DND-41 (cell line): Measurements from ENCODE around the gene ANKLE2.

Experiments
- ATAC-seq: fragments of 200-7000 bp; cut with Tn5 transposase; 3 replicates; pipeline ENCODE4 v1.9.1; 2021; ENCODE audit warnings: low read depth; ENCODE audit not compliant: insufficient read depth
- DNase-seq: peaks from one replicate; pipeline ENCODE4 v3.0.0-alpha.2; 2020
- H2AFZ ChIP-seq: 2 replicates; pipeline ENCODE4 v1.6.0; 2012; ENCODE audit warnings: low read depth, low read length
- H3K27ac ChIP-seq: 2 replicates; pipeline ENCODE4 v1.5.1; 2012; ENCODE audit warnings: low read length, inconsistent platforms
- H3K27me3 ChIP-seq: fragments of 200-600 bp; sonication (generic); 2 replicates; pipeline ENCODE4 v1.6.0; 2012; ENCODE audit warnings: low read length, mild to moderate bottlenecking, inconsistent platforms; ENCODE audit not compliant: insufficient read depth, poor library complexity
- H3K36me3 ChIP-seq: 2 replicates; pipeline ENCODE4 v1.5.1; 2012; ENCODE audit warnings: low read length, inconsistent platforms; ENCODE audit not compliant: insufficient read depth
- H3K4me1 ChIP-seq: 2 replicates; pipeline ENCODE4 v1.5.1; 2012; ENCODE audit warnings: mild to moderate bottlenecking, low read length; ENCODE audit not compliant: insufficient read depth
- H3K4me2 ChIP-seq: 2 replicates; pipeline ENCODE4 v1.6.0; 2012; ENCODE audit warnings: mild to moderate bottlenecking, moderate library complexity, low read length, inconsistent platforms; ENCODE audit not compliant: insufficient read depth
- H3K4me3 ChIP-seq, 2 experiments: fragments of 200-600 bp in 1 of 2; shearing (Covaris generic) in 1 of 2; 2 replicates each; pipeline ENCODE4 v1.5.1; 2012 to 2016; ENCODE audit warnings: inconsistent platforms in 2 of 2, low read length in 2 of 2, mild to moderate bottlenecking in 2 of 2, low read depth in 1 of 2, moderate library complexity in 1 of 2
- H3K79me2 ChIP-seq: 2 replicates; pipeline ENCODE4 v1.6.0; 2012; ENCODE audit warnings: low read length, inconsistent platforms; ENCODE audit not compliant: insufficient read depth
- H3K9ac ChIP-seq: 2 replicates; pipeline ENCODE4 v1.6.0; 2012; ENCODE audit warnings: low read depth, mild to moderate bottlenecking, inconsistent platforms, low read length, moderate library complexity
- H3K9me3 ChIP-seq: 2 replicates; pipeline ENCODE4 v1.5.1; 2012; ENCODE audit warnings: low read length, moderate library complexity, mild to moderate bottlenecking, inconsistent platforms; ENCODE audit not compliant: insufficient read depth, severe bottlenecking
- H4K20me1 ChIP-seq: 2 replicates; pipeline ENCODE4 v1.6.0; 2012; ENCODE audit warnings: low read length; ENCODE audit not compliant: insufficient read depth
- EZH2 ChIP-seq: IDR thresholded peaks from 3 replicates; pipeline ENCODE4 v1.6.1; 2012; ENCODE audit warnings: borderline replicate concordance, low read depth, mild to moderate bottlenecking, moderate library complexity, low read length, inconsistent platforms; ENCODE audit not compliant: severe bottlenecking
- TF ChIP-seq, protein P1 (sequence below): IDR thresholded peaks from 2 replicates; pipeline ENCODE4 v1.5.1; 2012; ENCODE audit warnings: borderline replicate concordance, low read length, moderate library complexity, mild to moderate bottlenecking; ENCODE audit not compliant: poor library complexity, severe bottlenecking; ENCODE audit errors: extremely low read depth

The ANKLE2 gene

GRCh38 chr12:132711080-132711843 lies 50.4 kb downstream of the ANKLE2 start:
- peaks cover 28% of the 10 kb centered on the region; the same call in 1 of the 2 replicates for H4K20me1 ChIP-seq
- H2AFZ ChIP-seq: peak overlapping the region; percentile 76
- H3K4me1 ChIP-seq: peaks cover 32% of the 10 kb centered on the region
- TF ChIP-seq, protein P1, sequence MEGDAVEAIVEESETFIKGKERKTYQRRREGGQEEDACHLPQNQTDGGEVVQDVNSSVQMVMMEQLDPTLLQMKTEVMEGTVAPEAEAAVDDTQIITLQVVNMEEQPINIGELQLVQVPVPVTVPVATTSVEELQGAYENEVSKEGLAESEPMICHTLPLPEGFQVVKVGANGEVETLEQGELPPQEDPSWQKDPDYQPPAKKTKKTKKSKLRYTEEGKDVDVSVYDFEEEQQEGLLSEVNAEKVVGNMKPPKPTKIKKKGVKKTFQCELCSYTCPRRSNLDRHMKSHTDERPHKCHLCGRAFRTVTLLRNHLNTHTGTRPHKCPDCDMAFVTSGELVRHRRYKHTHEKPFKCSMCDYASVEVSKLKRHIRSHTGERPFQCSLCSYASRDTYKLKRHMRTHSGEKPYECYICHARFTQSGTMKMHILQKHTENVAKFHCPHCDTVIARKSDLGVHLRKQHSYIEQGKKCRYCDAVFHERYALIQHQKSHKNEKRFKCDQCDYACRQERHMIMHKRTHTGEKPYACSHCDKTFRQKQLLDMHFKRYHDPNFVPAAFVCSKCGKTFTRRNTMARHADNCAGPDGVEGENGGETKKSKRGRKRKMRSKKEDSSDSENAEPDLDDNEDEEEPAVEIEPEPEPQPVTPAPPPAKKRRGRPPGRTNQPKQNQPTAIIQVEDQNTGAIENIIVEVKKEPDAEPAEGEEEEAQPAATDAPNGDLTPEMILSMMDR: no peak
- no peak for TF ChIP-seq EZH2
- H3K9me3 ChIP-seq: no peaks in the 10 kb centered on the region
- peak overlapping the region; percentile 95 for H3K4me2 ChIP-seq
- peaks cover 54% of the 10 kb centered on the region for H3K79me2 ChIP-seq
- peak overlapping the region; percentile 85 to 94; a peak in 3 of 4 replicates for H3K4me3 ChIP-seq
- no peaks in the 10 kb centered on the region for H3K27me3 ChIP-seq
- ATAC-seq (peak; percentile 29; the same call in 2 of the 3 replicates), DNase-seq (peak; percentile 39)
- H3K9ac ChIP-seq: peak overlapping the region; percentile 79
- peaks cover 28% of the 10 kb centered on the region for H3K36me3 ChIP-seq
- H3K27ac ChIP-seq: peak overlapping the region; percentile 46

- Histone ChIP-seq H3K27ac (peak within 1 kb of the TSS; percentile 80), H3K27me3 (no peaks in the 10 kb centered on the region), H3K4me1 (peaks cover 32% of the 10 kb centered on the region), H3K9ac (peak within 1 kb of the TSS; percentile 79), H4K20me1 (peaks cover 27% of the 10 kb centered on the region; the same call in 1 of the 2 replicates), H3K4me2 (peak within 1 kb of the TSS; percentile 95), H3K36me3 (peaks cover 24% of the 10 kb centered on the region), H3K4me3 (peak within 1 kb of the TSS; percentile 85 to 94; a peak in 3 of 4 replicates), H3K9me3 (no peaks in the 10 kb centered on the region), H3K79me2 (peaks cover 54% of the 10 kb centered on the region), H2AFZ (peak within 1 kb of the TSS; percentile 76)
- peak; percentile 90 for ATAC-seq
- no peak for TF ChIP-seq EZH2
- TF ChIP-seq, protein P1: no peak
- DNase-seq: peak; percentile 86
Observed at GRCh38 chr12:132710405-132711079, 51.1 kb downstream of the ANKLE2 start, which contains the start of gene PGAM5. PGAM5 (plus strand) TSS chr12:132710842; CDS start chr12:132710877, 35 bp downstream.

GRCh38 chr12:132710043-132710404 lies 51.6 kb downstream of the ANKLE2 start:
- Histone ChIP-seq H3K79me2 (peaks cover 52% of the 10 kb centered on the region), H3K27me3 (no peaks in the 10 kb centered on the region), H2AFZ (peak overlapping the region; percentile 76), H4K20me1 (peaks cover 26% of the 10 kb centered on the region; the same call in 1 of the 2 replicates), H3K4me2 (peak overlapping the region; percentile 95), H3K4me3 (peak overlapping the region; percentile 78 to 85; a peak in 3 of 4 replicates), H3K27ac (peak overlapping the region; percentile 80), H3K9ac (peak overlapping the region; percentile 79), H3K9me3 (no peaks in the 10 kb centered on the region), H3K4me1 (peaks cover 32% of the 10 kb centered on the region), H3K36me3 (peaks cover 22% of the 10 kb centered on the region)
- DNase-seq (no peak), ATAC-seq (peak; percentile 18)
- TF ChIP-seq EZH2: no peak
- TF ChIP-seq, protein P1: no peak
